ENCODE data around the gene WWOX. TPM values are rescaled to one million over a fixed set of nuclear protein-coding genes. Genes with fewer than 3 reads are reported as not detected.

The WWOX gene
- total RNA-seq, 2 donors from 2014 or later: 23.0 to 31.7 TPM

GRCh38 chr16:78436023-78436422 lies 336.6 kb downstream of the WWOX start:
- no peak for DNase-seq (ENCODE audit: low spot score)
- no peaks in the 10 kb centered on the region for H3K4me1 Mint-ChIP-seq (ENCODE audit: low read depth in 2 of 2)
- ATAC-seq: no peak
- H3K9me3 Mint-ChIP-seq: no peaks in the 10 kb centered on the region
- no peaks in the 10 kb centered on the region for H3K27me3 Mint-ChIP-seq
- H3K4me3 Mint-ChIP-seq: no peak overlapping the region
- no peaks in the 10 kb centered on the region for H3K36me3 Mint-ChIP-seq
- H3K27ac Mint-ChIP-seq: no peak overlapping the region

GRCh38 chr16:78436846-78437245 lies 337.4 kb downstream of the WWOX start:
- H3K27me3 Mint-ChIP-seq: no peaks in the 10 kb centered on the region
- no peak overlapping the region for H3K4me3 Mint-ChIP-seq
- H3K36me3 Mint-ChIP-seq: no peaks in the 10 kb centered on the region
- no peak for DNase-seq (ENCODE audit: low spot score)
- H3K9me3 Mint-ChIP-seq: no peaks in the 10 kb centered on the region
- H3K4me1 Mint-ChIP-seq (ENCODE audit: low read depth in 2 of 2): no peaks in the 10 kb centered on the region
- no peak for ATAC-seq
- no peak overlapping the region for H3K27ac Mint-ChIP-seq

GRCh38 chr16:78437352-78437968 lies 338.0 kb downstream of the WWOX start:
- ATAC-seq (no peak), DNase-seq (ENCODE audit: low spot score) (no peak)
- H3K4me1 Mint-ChIP-seq (ENCODE audit: low read depth in 2 of 2): peaks cover 0 to under 1% of the 10 kb centered on the region in 2 donors
- no peaks in the 10 kb centered on the region for H3K9me3 Mint-ChIP-seq
- H3K4me3 Mint-ChIP-seq: no peak overlapping the region
- H3K27me3 Mint-ChIP-seq: no peaks in the 10 kb centered on the region
- H3K36me3 Mint-ChIP-seq: no peaks in the 10 kb centered on the region
- H3K27ac Mint-ChIP-seq: no peak overlapping the region

- no peak for DNase-seq (ENCODE audit: low spot score)
- no peaks in the 10 kb centered on the region for H3K27me3 Mint-ChIP-seq
- no peaks in the 10 kb centered on the region for H3K36me3 Mint-ChIP-seq
- H3K9me3 Mint-ChIP-seq: no peaks in the 10 kb centered on the region
- H3K27ac Mint-ChIP-seq: no peak overlapping the region
- H3K4me1 Mint-ChIP-seq (ENCODE audit: low read depth in 2 of 2): peaks cover 0 to 2% of the 10 kb centered on the region in 2 donors
- H3K4me3 Mint-ChIP-seq: no peak overlapping the region
- ATAC-seq: no peak
These were observed 338.8 kb downstream of the WWOX start for GRCh38 chr16:78438219-78438618.

- peaks cover 0 to 3% of the 10 kb centered on the region in 2 donors for H3K4me1 Mint-ChIP-seq (ENCODE audit: low read depth in 2 of 2)
- no peak for ATAC-seq
- H3K9me3 Mint-ChIP-seq: no peaks in the 10 kb centered on the region
- no peaks in the 10 kb centered on the region for H3K36me3 Mint-ChIP-seq
- DNase-seq (ENCODE audit: low spot score): no peak
- H3K27ac Mint-ChIP-seq: no peak overlapping the region
- no peak overlapping the region for H3K4me3 Mint-ChIP-seq
- no peaks in the 10 kb centered on the region for H3K27me3 Mint-ChIP-seq
These were observed 339.2 kb downstream of the WWOX start for GRCh38 chr16:78438632-78439031.

GRCh38 chr16:78439646-78440045 lies 340.2 kb downstream of the WWOX start:
- Mint-ChIP-seq H3K36me3 (no peaks in the 10 kb centered on the region), H3K4me1 (ENCODE audit: low read depth in 2 of 2) (peaks cover 0 to 5% of the 10 kb centered on the region in 2 donors), H3K9me3 (no peaks in the 10 kb centered on the region), H3K27ac (no peak overlapping the region), H3K4me3 (no peak overlapping the region), H3K27me3 (no peaks in the 10 kb centered on the region)
- ATAC-seq (no peak), DNase-seq (ENCODE audit: low spot score) (no peak)

GRCh38 chr16:78441298-78441697 lies 341.8 kb downstream of the WWOX start:
- H3K4me1 Mint-ChIP-seq (ENCODE audit: low read depth in 2 of 2): peaks cover 0 to 5% of the 10 kb centered on the region in 2 donors
- no peaks in the 10 kb centered on the region for H3K27me3 Mint-ChIP-seq
- ATAC-seq: no peak
- H3K9me3 Mint-ChIP-seq: no peaks in the 10 kb centered on the region
- H3K27ac Mint-ChIP-seq: no peak overlapping the region
- no peaks in the 10 kb centered on the region for H3K36me3 Mint-ChIP-seq
- H3K4me3 Mint-ChIP-seq: no peak overlapping the region
- DNase-seq (ENCODE audit: low spot score): no peak

GRCh38 chr16:78443542-78444364 lies 344.3 kb downstream of the WWOX start:
- DNase-seq (ENCODE audit: low spot score) (no peak), ATAC-seq (no peak)
- H3K27ac Mint-ChIP-seq: no peak overlapping the region
- no peaks in the 10 kb centered on the region for H3K36me3 Mint-ChIP-seq
- no peaks in the 10 kb centered on the region for H3K9me3 Mint-ChIP-seq
- H3K4me1 Mint-ChIP-seq (ENCODE audit: low read depth in 2 of 2): peaks cover 0 to 5% of the 10 kb centered on the region in 2 donors
- no peak overlapping the region for H3K4me3 Mint-ChIP-seq
- no peaks in the 10 kb centered on the region for H3K27me3 Mint-ChIP-seq

GRCh38 chr16:78445818-78446217 lies 346.4 kb downstream of the WWOX start:
- H3K4me1 Mint-ChIP-seq (ENCODE audit: low read depth in 2 of 2): peaks cover 0 to 10% of the 10 kb centered on the region in 2 donors
- H3K27ac Mint-ChIP-seq: no peak overlapping the region
- no peak for DNase-seq (ENCODE audit: low spot score)
- no peaks in the 10 kb centered on the region for H3K9me3 Mint-ChIP-seq
- H3K4me3 Mint-ChIP-seq: no peak overlapping the region
- ATAC-seq: no peak
- no peaks in the 10 kb centered on the region for H3K27me3 Mint-ChIP-seq
- no peaks in the 10 kb centered on the region for H3K36me3 Mint-ChIP-seq

GRCh38 chr16:78446486-78446885 lies 347.0 kb downstream of the WWOX start:
- no peaks in the 10 kb centered on the region for H3K9me3 Mint-ChIP-seq
- no peak overlapping the region for H3K4me3 Mint-ChIP-seq
- DNase-seq (ENCODE audit: low spot score) (no peak), ATAC-seq (no peak)
- H3K36me3 Mint-ChIP-seq: no peaks in the 10 kb centered on the region
- no peaks in the 10 kb centered on the region for H3K27me3 Mint-ChIP-seq
- no peak overlapping the region for H3K27ac Mint-ChIP-seq
- peaks cover 0 to 10% of the 10 kb centered on the region in 2 donors for H3K4me1 Mint-ChIP-seq (ENCODE audit: low read depth in 2 of 2)

- Mint-ChIP-seq H3K36me3 (no peaks in the 10 kb centered on the region), H3K9me3 (no peaks in the 10 kb centered on the region), H3K27me3 (no peaks in the 10 kb centered on the region), H3K4me3 (no peak overlapping the region), H3K27ac (no peak overlapping the region), H3K4me1 (ENCODE audit: low read depth in 2 of 2) (peaks cover 0 to 10% of the 10 kb centered on the region in 2 donors)
- DNase-seq (ENCODE audit: low spot score) (no peak), ATAC-seq (no peak)
These were observed 347.6 kb downstream of the WWOX start for GRCh38 chr16:78446992-78447563.

GRCh38 chr16:78448658-78449271 lies 349.3 kb downstream of the WWOX start:
- ATAC-seq: no peak
- no peaks in the 10 kb centered on the region for H3K9me3 Mint-ChIP-seq

GRCh38 chr16:78450255-78450654 lies 350.8 kb downstream of the WWOX start:
- H3K36me3 Mint-ChIP-seq: no peaks in the 10 kb centered on the region
- no peak overlapping the region for H3K27ac Mint-ChIP-seq
- H3K4me3 Mint-ChIP-seq: no peak overlapping the region
- H3K9me3 Mint-ChIP-seq: no peaks in the 10 kb centered on the region
- H3K4me1 Mint-ChIP-seq (ENCODE audit: low read depth in 2 of 2): peaks cover 0 to 6% of the 10 kb centered on the region in 2 donors
- ATAC-seq (no peak), DNase-seq (ENCODE audit: low spot score) (no peak)
- no peaks in the 10 kb centered on the region for H3K27me3 Mint-ChIP-seq

More at GRCh38 chr16:78448658-78449271, 349.3 kb downstream of the WWOX start:
- Mint-ChIP-seq H3K36me3 (no peaks in the 10 kb centered on the region), H3K4me1 (ENCODE audit: low read depth in 2 of 2) (peaks cover 0 to 6% of the 10 kb centered on the region in 2 donors), H3K4me3 (no peak overlapping the region), H3K27me3 (no peaks in the 10 kb centered on the region), H3K27ac (no peak overlapping the region)
- DNase-seq (ENCODE audit: low spot score): no peak
